Activated naive CD4-positive, alpha-beta T cell treated with anti-CD3 and anti-CD28 coated beads, Interleukin-2, amount 50 U/mL, for 24 hours (primary cell): ENCODE data around the gene APBA3.

ENCODE experiments used
- H3K27ac Mint-ChIP-seq: one replicate; pipeline ENCODE4 v1.8.0; 2021; ENCODE audit warnings: mild to moderate bottlenecking, mixed read lengths
- H3K27me3 Mint-ChIP-seq: one replicate; pipeline ENCODE4 v1.8.0; 2021; ENCODE audit warnings: mixed read lengths
- H3K36me3 Mint-ChIP-seq: one replicate; pipeline ENCODE4 v1.8.0; 2021; ENCODE audit warnings: mixed read lengths
- H3K4me1 Mint-ChIP-seq: one replicate; pipeline ENCODE4 v1.8.0; 2021; ENCODE audit warnings: mixed read lengths
- H3K4me3 Mint-ChIP-seq: one replicate; pipeline ENCODE4 v1.8.0; 2021; ENCODE audit warnings: mild to moderate bottlenecking, mixed read lengths
- H3K9me3 Mint-ChIP-seq: one replicate; pipeline ENCODE4 v1.8.0; 2021; ENCODE audit warnings: mixed read lengths

APBA3 gene

GRCh38 chr19:3778899-3779723, 17.6 kb upstream of the APBA3 start:
- Mint-ChIP-seq H3K36me3 (peaks cover 12% of the 10 kb centered on the region), H3K9me3 (no peaks in the 10 kb centered on the region), H3K27ac (no peak overlapping the region), H3K4me1 (peaks cover 3% of the 10 kb centered on the region), H3K27me3 (no peaks in the 10 kb centered on the region), H3K4me3 (no peak overlapping the region)

- H3K9me3 Mint-ChIP-seq: no peaks in the 10 kb centered on the region
- H3K4me3 Mint-ChIP-seq: no peak overlapping the region
- H3K27ac Mint-ChIP-seq: no peak overlapping the region
- no peaks in the 10 kb centered on the region for H3K27me3 Mint-ChIP-seq
- peaks cover 10% of the 10 kb centered on the region for H3K36me3 Mint-ChIP-seq
- no peaks in the 10 kb centered on the region for H3K4me1 Mint-ChIP-seq
These were observed 16.8 kb upstream of the APBA3 start for GRCh38 chr19:3778104-3778867.

GRCh38 chr19:3776479-3777040, 15.1 kb upstream of the APBA3 start:
- Mint-ChIP-seq H3K27me3 (no peaks in the 10 kb centered on the region), H3K27ac (no peak overlapping the region), H3K4me3 (no peak overlapping the region), H3K36me3 (peaks cover 2% of the 10 kb centered on the region), H3K4me1 (no peaks in the 10 kb centered on the region), H3K9me3 (no peaks in the 10 kb centered on the region)

GRCh38 chr19:3775831-3776230, 14.3 kb upstream of the APBA3 start:
- H3K27me3 Mint-ChIP-seq: no peaks in the 10 kb centered on the region
- H3K36me3 Mint-ChIP-seq: no peaks in the 10 kb centered on the region
- H3K9me3 Mint-ChIP-seq: no peaks in the 10 kb centered on the region
- peaks cover 4% of the 10 kb centered on the region for H3K4me1 Mint-ChIP-seq
- H3K27ac Mint-ChIP-seq: no peak overlapping the region
- no peak overlapping the region for H3K4me3 Mint-ChIP-seq

GRCh38 chr19:3775374-3775711, 13.9 kb upstream of the APBA3 start:
- Mint-ChIP-seq H3K4me3 (no peak overlapping the region), H3K4me1 (peaks cover 4% of the 10 kb centered on the region), H3K27ac (no peak overlapping the region), H3K9me3 (no peaks in the 10 kb centered on the region), H3K27me3 (no peaks in the 10 kb centered on the region), H3K36me3 (no peaks in the 10 kb centered on the region)

- Mint-ChIP-seq H3K27ac (no peak overlapping the region), H3K4me3 (no peak overlapping the region), H3K9me3 (no peaks in the 10 kb centered on the region), H3K27me3 (no peaks in the 10 kb centered on the region), H3K4me1 (peaks cover 4% of the 10 kb centered on the region), H3K36me3 (peaks cover 2% of the 10 kb centered on the region)
These were observed 13.3 kb upstream of the APBA3 start for GRCh38 chr19:3774621-3775373.

GRCh38 chr19:3773814-3774515, 12.5 kb upstream of the APBA3 start:
- Mint-ChIP-seq H3K4me1 (peaks cover 5% of the 10 kb centered on the region), H3K36me3 (peaks cover 3% of the 10 kb centered on the region), H3K4me3 (no peak overlapping the region), H3K27me3 (no peaks in the 10 kb centered on the region), H3K27ac (no peak overlapping the region), H3K9me3 (no peaks in the 10 kb centered on the region)

GRCh38 chr19:3771906-3772455, 10.5 kb upstream of the APBA3 start, which contains the start of gene RAX2:
TSS of gene RAX2 (minus strand) at chr19:3772228. CDS start at chr19:3771742, 486 bp downstream.
- Mint-ChIP-seq H3K27ac (peak within 1 kb of the TSS; percentile 84), H3K27me3 (no peaks in the 10 kb centered on the region), H3K4me3 (no peak within 1 kb of the TSS), H3K36me3 (peaks cover 5% of the 10 kb centered on the region), H3K4me1 (peaks cover 8% of the 10 kb centered on the region), H3K9me3 (no peaks in the 10 kb centered on the region)

- no peaks in the 10 kb centered on the region for H3K9me3 Mint-ChIP-seq
- no peak overlapping the region for H3K4me3 Mint-ChIP-seq
- H3K36me3 Mint-ChIP-seq: peaks cover 6% of the 10 kb centered on the region
- peaks cover 13% of the 10 kb centered on the region for H3K4me1 Mint-ChIP-seq
- no peak overlapping the region for H3K27ac Mint-ChIP-seq
- no peaks in the 10 kb centered on the region for H3K27me3 Mint-ChIP-seq
These were observed 9.8 kb upstream of the APBA3 start for GRCh38 chr19:3771000-3771905.

GRCh38 chr19:3770136-3770999, 8.9 kb upstream of the APBA3 start:
- no peak overlapping the region for H3K4me3 Mint-ChIP-seq
- H3K36me3 Mint-ChIP-seq: peaks cover 6% of the 10 kb centered on the region
- H3K27ac Mint-ChIP-seq: no peak overlapping the region
- no peaks in the 10 kb centered on the region for H3K9me3 Mint-ChIP-seq
- H3K4me1 Mint-ChIP-seq: peaks cover 14% of the 10 kb centered on the region
- H3K27me3 Mint-ChIP-seq: no peaks in the 10 kb centered on the region

GRCh38 chr19:3769494-3769893, 8.0 kb upstream of the APBA3 start:
- Mint-ChIP-seq H3K27me3 (no peaks in the 10 kb centered on the region), H3K36me3 (peaks cover 6% of the 10 kb centered on the region), H3K4me3 (no peak overlapping the region), H3K9me3 (no peaks in the 10 kb centered on the region), H3K4me1 (peaks cover 14% of the 10 kb centered on the region), H3K27ac (no peak overlapping the region)

GRCh38 chr19:3768748-3769099, 7.2 kb upstream of the APBA3 start:
- Mint-ChIP-seq H3K27me3 (no peaks in the 10 kb centered on the region), H3K36me3 (peaks cover 6% of the 10 kb centered on the region), H3K9me3 (no peaks in the 10 kb centered on the region), H3K27ac (no peak overlapping the region), H3K4me1 (peaks cover 14% of the 10 kb centered on the region), H3K4me3 (no peak overlapping the region)

GRCh38 chr19:3768015-3768747, 6.7 kb upstream of the APBA3 start:
- Mint-ChIP-seq H3K27ac (peak overlapping the region; percentile 17), H3K9me3 (no peaks in the 10 kb centered on the region), H3K36me3 (peaks cover 6% of the 10 kb centered on the region), H3K4me1 (peaks cover 16% of the 10 kb centered on the region), H3K27me3 (no peaks in the 10 kb centered on the region), H3K4me3 (no peak overlapping the region)
